ENCODE measurements around the gene NHSL2. TPM values are rescaled to one million over a fixed set of nuclear protein-coding genes. Genes with fewer than 3 reads are reported as not detected.
A peak's percentile ranks its signal among the peaks of the same experiment; 100 is the strongest.
"Not testable (repeated sequence)": the region's sequence is repeated elsewhere in the genome, so short reads cannot be mapped to it uniquely, and the experiment has no call there.

NHSL2 gene
- total RNA-seq (2021; ENCODE audit: unreplicated experiment), result 0.36 TPM
- 0.46 TPM for polyA plus RNA-seq (2012; ENCODE audit: insufficient read length)
- Bru-seq, nascent RNA, result percentile 21 among the genes with signal in this experiment
- percentile 23 among the genes with signal in this experiment for BruChase-seq, experiment 1, labeled RNA remaining after a 2-hour chase
- percentile 23 among the genes with signal in this experiment for BruChase-seq, experiment 2, labeled RNA remaining after a 6-hour chase
- long read RNA-seq, partial matches to known transcripts, result 0 of 11 reads
- long read RNA-seq, other reads (novel, unspliced or antisense), result 11 of 11 reads

DNA sequence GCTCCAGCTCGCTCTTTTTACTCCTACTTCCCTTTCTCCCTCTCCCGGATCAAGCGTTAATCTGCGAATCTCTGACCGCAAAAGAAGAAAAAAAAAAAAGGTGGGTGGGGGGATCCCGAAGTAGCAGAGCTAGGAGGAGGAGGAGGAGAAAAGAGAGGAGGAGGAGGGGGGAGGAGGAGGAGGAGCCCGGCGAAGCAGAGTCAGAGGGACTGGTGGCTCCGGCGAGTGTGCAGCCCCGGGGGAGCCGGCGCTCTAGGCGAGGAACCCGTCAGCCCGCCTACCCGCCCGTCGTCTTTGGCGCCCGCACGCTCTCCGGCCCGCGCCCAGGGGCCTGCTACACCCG is at the start of gene NHSL2:
NHSL2 (plus strand) TSS at position 203 of the 343 bp plus-strand sequence.
- Histone ChIP-seq H3K27me3 (ENCODE audit: control insufficient read depth, insufficient read depth, low read length) (peaks cover 7% of the 10 kb centered on the region; the same call in 1 of the 2 replicates), H3K27ac (ENCODE audit: low read length) (no peak within 1 kb of the TSS), H3K4me3 (ENCODE audit: low read depth in 2 of 2, low read length in 2 of 2) (peak within 1 kb of the TSS; percentile 29 to 32), H3K36me3 (ENCODE audit: control insufficient read depth, insufficient read depth, low read length) (no peaks in the 10 kb centered on the region), H3K9me3 (ENCODE audit: control insufficient read depth, insufficient read depth, low read depth, low read length) (no peaks in the 10 kb centered on the region), H3K4me1 (ENCODE audit: control insufficient read depth, insufficient read depth, low read length) (no peaks in the 10 kb centered on the region)
- TF ChIP-seq REST (IDR thresholded peaks at IDR 0.05; ENCODE audit: insufficient read depth in 1 of 2, low read depth in 2 of 2, low read length in 1 of 2) (no peak), CTCF (IDR thresholded peaks at IDR 0.05) (no peak), POLR2AphosphoS5 (IDR thresholded peaks at IDR 0.05; ENCODE audit: low read depth, low read length) (no peak), TCF7L2 (IDR thresholded peaks at IDR 0.05; ENCODE audit: low read depth, low read length) (no peak), SIN3A (IDR thresholded peaks at IDR 0.05; ENCODE audit: borderline replicate concordance, insufficient read depth, low read depth, low read length) (no peak)
- intact Hi-C loops (cut with micrococcal nuclease; ENCODE audit: unreplicated experiment), result no loop called here
- CTCF ChIA-PET, result interaction anchor here (0.6 to 0.7 kb wide), 3 partner anchors 62 to 544 kb away, joined by 3 to 11 read pairs (median 4); no protein-coding TSS in a partner anchor
- in situ Hi-C loops (cut with HindIII; ENCODE audit: low pct_unique_long_range_greater_than_20kb, low sequenced_read_pairs), result no loop called here
- peak; percentile 74 for ATAC-seq
- DNase-seq (ENCODE audit: low read depth, low spot score), result no peak
- no TSS peak for BruUV-seq (replicated peaks)
- POLR2A ChIA-PET, result no interaction called here

DNA sequence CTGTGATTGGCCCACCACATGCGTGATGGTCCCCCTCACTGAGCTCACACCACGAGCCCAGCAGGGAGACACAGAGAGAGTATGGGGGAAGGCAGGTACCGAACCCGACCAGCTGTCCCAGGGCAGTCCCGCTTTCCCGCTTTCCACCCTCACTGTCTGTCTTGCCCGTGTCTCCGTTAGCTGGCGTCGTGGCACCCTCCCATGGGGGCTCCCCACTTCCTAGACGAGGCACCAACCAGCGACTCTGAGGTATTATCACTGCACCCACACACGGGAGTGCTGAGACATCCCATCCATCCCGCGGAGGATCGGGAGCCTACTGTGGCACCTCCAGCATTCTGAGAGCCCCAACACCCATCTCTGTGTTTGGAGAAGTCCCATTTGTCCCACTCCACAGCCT is 43.0 kb upstream of the NHSL2 start:
- Histone ChIP-seq H3K4me3 (ENCODE audit: low read depth in 2 of 2, low read length in 2 of 2) (no peak overlapping the region), H3K36me3 (ENCODE audit: control insufficient read depth, insufficient read depth, low read length) (no peaks in the 10 kb centered on the region), H3K9me3 (ENCODE audit: control insufficient read depth, insufficient read depth, low read depth, low read length) (no peaks in the 10 kb centered on the region), H3K27ac (ENCODE audit: low read length) (no peak overlapping the region), H3K4me1 (ENCODE audit: control insufficient read depth, insufficient read depth, low read length) (no peaks in the 10 kb centered on the region), H3K27me3 (ENCODE audit: control insufficient read depth, insufficient read depth, low read length) (peaks cover 10% of the 10 kb centered on the region)
- BruUV-seq (replicated peaks), result no TSS peak
- ChIA-PET POLR2A (no interaction called here), CTCF (no interaction called here)
- TF ChIP-seq SIN3A (IDR thresholded peaks at IDR 0.05; ENCODE audit: borderline replicate concordance, insufficient read depth, low read depth, low read length), result no peak
- no peak for TF ChIP-seq REST (IDR thresholded peaks at IDR 0.05; ENCODE audit: insufficient read depth in 1 of 2, low read depth in 2 of 2, low read length in 1 of 2)
- TF ChIP-seq CTCF (IDR thresholded peaks at IDR 0.05), result no peak
- TF ChIP-seq TCF7L2 (IDR thresholded peaks at IDR 0.05; ENCODE audit: low read depth, low read length), result no peak
- no peak for TF ChIP-seq POLR2AphosphoS5 (IDR thresholded peaks at IDR 0.05; ENCODE audit: low read depth, low read length)
- intact Hi-C loops (cut with micrococcal nuclease; ENCODE audit: unreplicated experiment) (no loop called here), in situ Hi-C loops (cut with HindIII; ENCODE audit: low pct_unique_long_range_greater_than_20kb, low sequenced_read_pairs) (no loop called here)
- no peak for ATAC-seq
- no peak for DNase-seq (ENCODE audit: low read depth, low spot score)

DNA sequence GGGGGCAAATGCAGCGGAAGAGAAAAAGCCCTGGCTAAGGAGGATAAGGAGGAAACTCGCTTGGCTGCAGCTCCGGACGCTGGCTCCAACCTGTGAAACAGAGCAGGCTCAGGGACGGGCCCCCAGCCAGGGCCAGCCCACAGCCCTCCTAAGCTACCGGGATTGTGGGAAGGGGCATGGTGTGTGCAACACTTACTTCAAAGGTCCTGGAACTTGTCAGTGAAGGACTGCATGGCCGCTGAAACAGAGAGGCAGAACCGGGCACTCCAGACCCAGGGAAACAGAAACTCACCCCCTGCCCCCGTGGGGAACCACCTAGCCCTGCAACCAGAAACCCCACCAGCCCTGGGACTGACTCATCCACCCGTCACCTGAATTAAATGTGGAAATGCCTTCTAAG is 41.1 kb upstream of the NHSL2 start:
- in situ Hi-C loops (cut with HindIII; ENCODE audit: low pct_unique_long_range_greater_than_20kb, low sequenced_read_pairs); H3K9me3 ChIP-seq (ENCODE audit: control insufficient read depth, insufficient read depth, low read depth, low read length); H3K4me1 ChIP-seq (ENCODE audit: control insufficient read depth, insufficient read depth, low read length); CTCF ChIA-PET; intact Hi-C loops (cut with micrococcal nuclease; ENCODE audit: unreplicated experiment); H3K36me3 ChIP-seq (ENCODE audit: control insufficient read depth, insufficient read depth, low read length); DNase-seq (ENCODE audit: low read depth, low spot score); POLR2A ChIA-PET; BruUV-seq (replicated peaks); H3K4me3 ChIP-seq (ENCODE audit: low read depth in 2 of 2, low read length in 2 of 2); H3K27me3 ChIP-seq (ENCODE audit: control insufficient read depth, insufficient read depth, low read length); ATAC-seq; H3K27ac ChIP-seq (ENCODE audit: low read length): not testable (repeated sequence)

Measured in Panc1 (cell line).